ENCODE results near the gene SLC26A5. TPM values are rescaled to one million over a fixed set of nuclear protein-coding genes. Genes with fewer than 3 reads are reported as not detected.
"Not testable (repeated sequence)": the region's sequence is repeated elsewhere in the genome, so short reads cannot be mapped to it uniquely, and the experiment has no call there.

The SLC26A5 gene
- not detected for total RNA-seq

GRCh38 chr7:103446049-103446520 lies at the start of gene SLC26A5:
Gene SLC26A5 (minus strand): TSS chr7:103446207. CDS start chr7:103421514, 24,693 bp downstream.
- TF ChIP-seq POLR2A (IDR thresholded peaks at IDR 0.05) (no peak), CTCF (IDR thresholded peaks at IDR 0.05) (no peak), POLR2AphosphoS5 (IDR thresholded peaks at IDR 0.05; ENCODE audit: insufficient read depth in 1 of 2, low read depth in 1 of 2) (no peak)
- no peaks in the 10 kb centered on the region for H3K27me3 ChIP-seq
- peak within 1 kb of the TSS; percentile 29 to 30 for H3K4me3 ChIP-seq
- intact Hi-C loops (cut with DNase I), result no loop called here
- H3K36me3 ChIP-seq, result no peaks in the 10 kb centered on the region
- H3K27ac ChIP-seq, result no peak within 1 kb of the TSS
- H3K9me3 ChIP-seq, result no peaks in the 10 kb centered on the region
- peaks cover 6% of the 10 kb centered on the region for H3K4me1 ChIP-seq
- DNase-seq (ENCODE audit: extremely low spot score in 2 of 2), result no peak

- H3K27me3 ChIP-seq, result no peaks in the 10 kb centered on the region
- H3K4me3 ChIP-seq, result no peak overlapping the region
- no peak for TF ChIP-seq CTCF (IDR thresholded peaks at IDR 0.05)
- no peak for TF ChIP-seq POLR2A (IDR thresholded peaks at IDR 0.05)
- no peak for TF ChIP-seq POLR2AphosphoS5 (IDR thresholded peaks at IDR 0.05; ENCODE audit: insufficient read depth in 1 of 2, low read depth in 1 of 2)
- H3K9me3 ChIP-seq, result no peaks in the 10 kb centered on the region
- no peaks in the 10 kb centered on the region for H3K36me3 ChIP-seq
- intact Hi-C loops (cut with DNase I), result no loop called here
- H3K4me1 ChIP-seq, result no peaks in the 10 kb centered on the region
- no peak for DNase-seq (ENCODE audit: extremely low spot score in 2 of 2)
- H3K27ac ChIP-seq, result no peak overlapping the region
Measured at GRCh38 chr7:103487419-103487818, 41.4 kb upstream of the SLC26A5 start.

- not testable (repeated sequence) for DNase-seq (ENCODE audit: extremely low spot score in 2 of 2); H3K27ac ChIP-seq
Measured at GRCh38 chr7:103486873-103487272, 40.9 kb upstream of the SLC26A5 start.

GRCh38 chr7:103480771-103481170 lies 34.8 kb upstream of the SLC26A5 start:
- Histone ChIP-seq H3K27ac (no peak overlapping the region), H3K4me1 (no peaks in the 10 kb centered on the region), H3K27me3 (no peaks in the 10 kb centered on the region), H3K4me3 (no peak overlapping the region), H3K36me3 (no peaks in the 10 kb centered on the region), H3K9me3 (no peaks in the 10 kb centered on the region)
- no peak for DNase-seq (ENCODE audit: extremely low spot score in 2 of 2)
- no peak for TF ChIP-seq CTCF (IDR thresholded peaks at IDR 0.05)
- no peak for TF ChIP-seq POLR2AphosphoS5 (IDR thresholded peaks at IDR 0.05; ENCODE audit: insufficient read depth in 1 of 2, low read depth in 1 of 2)
- TF ChIP-seq POLR2A (IDR thresholded peaks at IDR 0.05), result no peak
- intact Hi-C loops (cut with DNase I), result no loop called here

More at GRCh38 chr7:103486873-103487272, 40.9 kb upstream of the SLC26A5 start:
- H3K36me3 ChIP-seq; H3K4me1 ChIP-seq; intact Hi-C loops (cut with DNase I); H3K27me3 ChIP-seq; H3K4me3 ChIP-seq; H3K9me3 ChIP-seq: not testable (repeated sequence)

- no peaks in the 10 kb centered on the region for H3K4me1 ChIP-seq
- H3K27ac ChIP-seq, result no peak overlapping the region
- DNase-seq (ENCODE audit: extremely low spot score in 2 of 2), result no peak
- H3K4me3 ChIP-seq, result no peak overlapping the region
- no peaks in the 10 kb centered on the region for H3K36me3 ChIP-seq
- H3K27me3 ChIP-seq, result no peaks in the 10 kb centered on the region
- intact Hi-C loops (cut with DNase I), result no loop called here
- no peaks in the 10 kb centered on the region for H3K9me3 ChIP-seq
- TF ChIP-seq POLR2AphosphoS5 (IDR thresholded peaks at IDR 0.05; ENCODE audit: insufficient read depth in 1 of 2, low read depth in 1 of 2), result no peak
- no peak for TF ChIP-seq POLR2A (IDR thresholded peaks at IDR 0.05)
- no peak for TF ChIP-seq CTCF (IDR thresholded peaks at IDR 0.05)
Measured at GRCh38 chr7:103474956-103475355, 28.9 kb upstream of the SLC26A5 start.

Data from vagina (tissue), 2 donors.